Parathyroid adenoma (tissue), 2 donors: ENCODE results near the gene PMVK.

Source experiments
- H2AFZ ChIP-seq: fragments of 300-600 bp; sonication (generic); one replicate; pipeline ENCODE4 v1.7.0; 2017; ENCODE audit warnings: antibody characterized with exemption, mild to moderate bottlenecking
- H3K27ac ChIP-seq: fragments of 300-600 bp; sonication (generic); one replicate; pipeline ENCODE4 v1.7.0; 2017
- H3K27me3 ChIP-seq: fragments of 300-600 bp; sonication (generic); one replicate; pipeline ENCODE4 v1.7.0; 2017; ENCODE audit warnings: low read length; ENCODE audit not compliant: control insufficient read depth, insufficient read depth
- H3K36me3 ChIP-seq: fragments of 300-600 bp; sonication (generic); one replicate; pipeline ENCODE4 v1.7.0; 2017; ENCODE audit warnings: low read length; ENCODE audit not compliant: control insufficient read depth, insufficient read depth
- H3K4me1 ChIP-seq: fragments of 300-600 bp; sonication (generic); one replicate; pipeline ENCODE4 v1.7.0; 2017; ENCODE audit warnings: control low read depth
- H3K4me2 ChIP-seq: fragments of 300-600 bp; sonication (generic); one replicate; pipeline ENCODE4 v1.7.0; 2017; ENCODE audit warnings: low read length
- H3K4me3 ChIP-seq: fragments of 300-600 bp; sonication (generic); one replicate; pipeline ENCODE4 v1.7.0; 2017; ENCODE audit warnings: low read depth, low read length
- H3K79me2 ChIP-seq: fragments of 300-600 bp; sonication (generic); one replicate; pipeline ENCODE4 v1.7.0; 2017; ENCODE audit warnings: control low read depth
- H3K9ac ChIP-seq: fragments of 300-600 bp; sonication (generic); one replicate; pipeline ENCODE4 v1.7.0; 2017; ENCODE audit warnings: mild to moderate bottlenecking
- H3K9me3 ChIP-seq: fragments of 300-600 bp; sonication (generic); one replicate; pipeline ENCODE4 v1.7.0; 2017; ENCODE audit warnings: low read length; ENCODE audit not compliant: control insufficient read depth
- TF ChIP-seq, protein P1 (sequence below): fragments of 300-600 bp; sonication (generic); IDR thresholded peaks from one replicate; pipeline ENCODE4 v1.7.0; 2017; ENCODE audit warnings: antibody characterized with exemption, mild to moderate bottlenecking
- donor health status: primary hyperparathyroidism.

Gene PMVK

DNA sequence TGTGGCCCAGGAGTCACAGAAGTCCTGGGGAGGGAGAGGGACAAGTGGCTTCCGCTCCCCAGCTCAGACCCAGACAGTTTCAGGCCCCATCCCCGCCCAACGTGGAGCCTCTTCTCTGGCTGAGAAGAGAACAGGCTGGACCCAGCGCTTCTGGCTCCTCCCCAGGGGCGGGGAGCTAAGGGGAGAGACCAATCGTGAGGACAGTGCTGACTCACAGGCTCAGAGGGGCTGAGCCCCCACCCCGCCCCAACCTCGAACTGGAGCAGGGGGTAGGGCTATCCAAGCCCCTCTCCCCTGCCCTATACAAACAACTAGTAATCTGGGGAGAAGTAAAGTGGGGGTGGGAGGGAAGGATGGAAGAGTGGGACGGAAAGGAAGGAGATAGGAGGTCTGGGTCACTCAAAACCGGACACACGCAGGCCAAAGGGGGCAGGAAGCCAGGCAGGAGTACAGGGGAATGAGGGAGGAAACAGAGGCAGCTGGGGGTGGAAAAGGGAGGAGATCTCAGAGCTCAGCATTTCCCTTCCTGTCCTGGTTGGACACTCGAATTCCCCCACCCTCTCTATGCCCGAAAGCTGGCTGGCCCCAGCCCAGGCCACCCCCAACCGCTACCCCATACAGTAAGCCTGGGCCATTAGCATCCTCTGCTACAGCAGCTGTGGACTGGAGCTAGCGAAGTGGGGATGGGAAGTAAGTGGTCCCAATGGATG, 34.3 kb upstream of the PMVK start, which contains the start of gene SHC1:
TSS of gene SHC1 (minus strand) at position 117 of the 710 bp plus-strand sequence. CDS start 221 bp downstream, outside the sequence.
- Histone ChIP-seq H3K9me3 (no peaks in the 10 kb centered on the region), H3K27me3 (no peaks in the 10 kb centered on the region), H3K27ac (peak within 1 kb of the TSS; percentile 98), H2AFZ (no peak within 1 kb of the TSS), H3K4me2 (peak within 1 kb of the TSS; percentile 64), H3K9ac (no peak within 1 kb of the TSS), H3K79me2 (no peaks in the 10 kb centered on the region), H3K4me1 (peaks cover 7% of the 10 kb centered on the region), H3K36me3 (no peaks in the 10 kb centered on the region), H3K4me3 (peak within 1 kb of the TSS; percentile 45)
- TF ChIP-seq, protein P1, sequence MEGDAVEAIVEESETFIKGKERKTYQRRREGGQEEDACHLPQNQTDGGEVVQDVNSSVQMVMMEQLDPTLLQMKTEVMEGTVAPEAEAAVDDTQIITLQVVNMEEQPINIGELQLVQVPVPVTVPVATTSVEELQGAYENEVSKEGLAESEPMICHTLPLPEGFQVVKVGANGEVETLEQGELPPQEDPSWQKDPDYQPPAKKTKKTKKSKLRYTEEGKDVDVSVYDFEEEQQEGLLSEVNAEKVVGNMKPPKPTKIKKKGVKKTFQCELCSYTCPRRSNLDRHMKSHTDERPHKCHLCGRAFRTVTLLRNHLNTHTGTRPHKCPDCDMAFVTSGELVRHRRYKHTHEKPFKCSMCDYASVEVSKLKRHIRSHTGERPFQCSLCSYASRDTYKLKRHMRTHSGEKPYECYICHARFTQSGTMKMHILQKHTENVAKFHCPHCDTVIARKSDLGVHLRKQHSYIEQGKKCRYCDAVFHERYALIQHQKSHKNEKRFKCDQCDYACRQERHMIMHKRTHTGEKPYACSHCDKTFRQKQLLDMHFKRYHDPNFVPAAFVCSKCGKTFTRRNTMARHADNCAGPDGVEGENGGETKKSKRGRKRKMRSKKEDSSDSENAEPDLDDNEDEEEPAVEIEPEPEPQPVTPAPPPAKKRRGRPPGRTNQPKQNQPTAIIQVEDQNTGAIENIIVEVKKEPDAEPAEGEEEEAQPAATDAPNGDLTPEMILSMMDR: no peak

DNA sequence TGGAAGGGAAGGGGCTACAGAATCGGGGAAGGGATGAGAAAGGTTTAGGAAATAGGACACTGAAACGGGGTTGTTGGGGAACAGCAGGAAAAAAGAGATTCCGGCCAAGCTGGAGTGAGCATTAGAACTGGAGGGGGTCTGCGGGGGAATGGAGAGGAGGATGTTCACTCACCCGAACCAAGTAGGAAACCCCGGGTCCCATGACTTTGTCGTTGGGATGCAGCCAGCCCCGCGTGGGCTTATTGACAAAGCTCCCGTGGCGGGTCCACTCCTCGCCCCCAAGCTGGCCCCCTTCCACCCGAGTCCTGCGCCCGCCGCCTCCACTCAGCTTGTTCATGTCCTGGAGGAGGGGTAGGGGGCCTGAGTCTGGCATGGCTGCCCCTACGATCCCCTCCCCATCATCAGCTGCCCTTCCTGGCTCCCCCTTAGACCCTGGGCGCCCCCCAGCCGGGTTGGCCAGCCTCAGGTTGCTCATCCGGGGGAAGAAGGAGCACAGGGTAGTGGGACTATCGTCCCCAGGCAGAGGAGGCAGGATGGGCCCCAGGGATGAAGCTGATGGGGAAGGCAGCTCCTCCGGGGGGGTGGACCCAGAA, 33.4 kb upstream of the PMVK start:
- TF ChIP-seq, protein P1: no peak
- peak overlapping the region; percentile 64 for H3K4me2 ChIP-seq
- peaks cover 7% of the 10 kb centered on the region for H3K4me1 ChIP-seq
- H3K79me2 ChIP-seq: no peaks in the 10 kb centered on the region
- no peaks in the 10 kb centered on the region for H3K27me3 ChIP-seq
- peak overlapping the region; percentile 45 for H3K4me3 ChIP-seq
- no peak overlapping the region for H2AFZ ChIP-seq
- no peaks in the 10 kb centered on the region for H3K9me3 ChIP-seq
- no peak overlapping the region for H3K9ac ChIP-seq
- no peaks in the 10 kb centered on the region for H3K36me3 ChIP-seq
- peak overlapping the region; percentile 98 for H3K27ac ChIP-seq

DNA sequence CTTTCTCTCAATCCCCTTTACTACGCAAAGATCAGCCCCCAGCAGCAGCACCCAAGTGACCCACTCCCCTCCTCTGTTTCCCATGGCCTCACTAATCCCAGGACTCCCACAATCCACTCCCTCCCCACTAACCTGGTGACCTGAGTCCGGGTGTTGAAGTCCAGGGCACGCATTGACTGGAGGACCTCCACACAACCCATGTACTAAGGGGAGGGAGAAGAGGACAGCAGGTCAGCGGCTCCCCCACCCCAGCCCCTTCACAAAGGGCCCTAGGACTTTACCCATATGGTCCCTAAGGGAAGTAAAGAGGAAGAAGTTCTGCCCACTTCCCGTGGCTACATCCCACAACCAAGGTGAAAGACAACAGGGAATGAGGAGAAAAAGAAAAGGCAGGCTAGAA, 32.7 kb upstream of the PMVK start:
- Histone ChIP-seq H3K27ac (peak overlapping the region; percentile 19), H3K36me3 (no peaks in the 10 kb centered on the region), H2AFZ (no peak overlapping the region), H3K9me3 (no peaks in the 10 kb centered on the region), H3K4me2 (no peak overlapping the region), H3K4me1 (peaks cover 7% of the 10 kb centered on the region), H3K9ac (no peak overlapping the region), H3K27me3 (no peaks in the 10 kb centered on the region), H3K4me3 (no peak overlapping the region), H3K79me2 (no peaks in the 10 kb centered on the region)
- TF ChIP-seq, protein P1: no peak

DNA sequence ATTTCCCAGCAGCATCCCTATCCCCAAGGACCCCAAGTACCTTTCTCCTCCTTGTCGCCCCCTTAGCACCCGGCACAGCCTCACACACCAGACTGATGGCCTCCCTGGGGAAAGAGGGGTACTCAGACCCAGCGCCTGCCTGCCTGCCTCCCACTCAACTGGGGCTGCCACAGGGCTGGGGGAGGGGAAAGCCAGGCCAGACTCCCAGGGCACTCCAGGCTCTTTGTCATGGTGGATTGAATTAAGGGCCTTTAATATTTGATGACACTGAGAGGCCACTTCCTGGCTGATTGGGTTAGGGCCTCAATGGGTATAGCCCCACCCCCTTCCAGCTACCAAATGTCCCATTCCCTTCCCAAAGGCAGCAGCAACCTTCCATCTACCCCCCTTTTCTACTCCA, 32.2 kb upstream of the PMVK start:
- no peak overlapping the region for H3K27ac ChIP-seq
- H3K9me3 ChIP-seq: no peaks in the 10 kb centered on the region
- H3K4me2 ChIP-seq: no peak overlapping the region
- H2AFZ ChIP-seq: no peak overlapping the region
- TF ChIP-seq, protein P1: no peak
- H3K9ac ChIP-seq: no peak overlapping the region
- H3K27me3 ChIP-seq: no peaks in the 10 kb centered on the region
- no peaks in the 10 kb centered on the region for H3K79me2 ChIP-seq
- H3K4me3 ChIP-seq: no peak overlapping the region
- H3K36me3 ChIP-seq: no peaks in the 10 kb centered on the region
- H3K4me1 ChIP-seq: peaks cover 7% of the 10 kb centered on the region
